HG03521 (cell line): ENCODE results near the gene TMPRSS3.

Experiments used
- ATAC-seq: cut with Tn5 transposase; IDR thresholded peaks from one replicate; pipeline ENCODE4 v1.9.1; 2021; ENCODE audit warnings: mild to moderate bottlenecking, moderate library complexity; ENCODE audit not compliant: unreplicated experiment

The TMPRSS3 gene

DNA sequence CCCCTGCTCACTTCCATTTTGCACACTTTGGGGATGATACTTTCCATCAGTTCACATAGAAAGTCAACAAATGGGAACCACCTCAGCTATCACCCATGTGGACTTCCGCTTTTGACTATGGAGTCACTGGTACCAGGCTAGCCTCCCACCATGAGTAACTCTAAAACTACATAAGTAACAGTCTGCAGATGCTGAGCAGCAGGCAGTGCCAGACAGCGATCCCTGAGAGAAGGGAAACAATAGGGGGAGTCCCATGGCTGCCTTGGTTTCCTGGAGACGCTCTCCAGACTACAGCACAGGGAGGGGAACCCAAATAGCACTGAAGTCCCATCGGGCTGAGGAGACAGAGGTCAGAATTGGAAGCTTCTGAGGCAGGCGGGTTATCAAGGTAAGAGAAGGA lies 42.2 kb downstream of the TMPRSS3 start:
- ATAC-seq, result no peak

GRCh38 chr21:42352441-42353095 lies 43.3 kb downstream of the TMPRSS3 start:
- ATAC-seq, result no peak

GRCh38 chr21:42351626-42352440 lies 44.0 kb downstream of the TMPRSS3 start:
- no peak for ATAC-seq

- no peak for ATAC-seq
Observed at GRCh38 chr21:42350927-42351426, 44.9 kb downstream of the TMPRSS3 start, which contains the start of gene TFF2. TFF2 (minus strand) TSS chr21:42350994; CDS start chr21:42350957, 37 bp downstream.

DNA sequence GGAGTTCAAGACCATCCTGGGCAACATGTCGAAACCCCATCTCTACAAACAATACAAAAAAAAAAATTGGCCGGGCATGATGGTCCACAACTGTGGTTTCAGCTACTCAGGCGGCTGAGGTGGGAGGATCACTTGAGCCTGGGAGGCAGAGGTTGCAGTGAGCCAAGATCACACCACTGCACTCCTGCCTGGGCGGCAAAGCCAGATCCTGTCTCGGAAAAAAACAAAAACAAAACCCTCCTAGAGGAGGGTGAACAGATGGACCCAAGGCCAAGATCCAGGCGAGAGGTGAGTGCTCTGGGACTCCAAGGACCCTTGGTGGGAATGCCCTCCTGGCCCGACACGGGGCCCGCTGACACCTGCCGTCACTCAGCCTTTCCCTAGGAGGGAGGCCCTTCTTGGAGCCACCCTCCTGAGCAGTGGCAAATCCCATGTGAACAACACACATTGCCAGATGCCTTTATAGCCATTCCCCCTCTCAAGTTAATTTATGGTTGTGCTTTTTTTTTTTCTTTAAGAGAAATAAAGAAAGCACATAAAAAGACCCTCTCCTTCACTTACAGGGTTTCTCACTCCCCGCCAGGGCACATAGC lies 45.4 kb downstream of the TMPRSS3 start:
- no peak for ATAC-seq

DNA sequence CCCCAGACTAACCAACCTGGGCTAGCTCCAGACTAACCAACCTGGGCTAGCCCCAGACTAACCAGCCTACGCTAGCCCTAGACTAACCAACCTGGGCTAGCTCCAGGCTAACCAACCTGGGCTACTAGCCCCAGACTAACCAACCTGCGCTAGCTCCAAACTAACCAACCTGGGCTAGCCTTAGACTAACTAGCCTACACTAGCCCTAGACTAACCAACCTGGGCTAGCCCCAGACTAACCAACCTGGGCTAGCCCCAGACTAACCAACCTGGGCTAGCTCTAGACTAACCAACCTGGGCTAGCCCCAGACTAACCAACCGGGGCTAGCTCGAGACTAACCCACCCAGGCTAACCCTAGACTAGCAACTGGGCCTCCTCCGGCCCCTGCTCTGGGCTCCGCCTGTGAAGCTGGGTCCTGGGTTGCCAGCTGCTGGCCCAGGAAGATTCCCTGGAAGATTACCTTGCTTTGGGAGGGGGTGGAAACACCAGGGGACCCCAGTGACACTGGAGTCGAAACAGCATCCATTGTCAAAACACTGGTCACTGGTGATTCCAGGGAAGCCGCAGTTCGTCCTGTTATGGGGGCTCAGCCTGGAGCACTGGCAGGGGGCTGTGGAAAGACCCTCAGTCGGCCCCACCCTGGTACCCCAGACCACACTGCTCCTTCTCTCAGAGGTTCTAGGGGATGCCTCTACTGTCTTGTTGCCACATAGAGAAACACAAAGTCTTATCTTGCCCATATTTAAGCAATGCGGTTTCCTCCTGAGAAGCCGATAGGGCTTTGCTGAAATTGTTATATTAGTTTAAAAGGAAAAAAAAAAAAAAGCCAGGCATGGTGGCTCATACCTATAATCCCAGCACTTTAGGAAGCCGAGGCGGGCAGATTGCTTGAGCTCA lies 46.2 kb downstream of the TMPRSS3 start:
- no peak for ATAC-seq

GRCh38 chr21:42348762-42349161 lies 47.1 kb downstream of the TMPRSS3 start:
- no peak for ATAC-seq

- no peak for ATAC-seq
Observed at GRCh38 chr21:42347601-42348327, 48.1 kb downstream of the TMPRSS3 start.

DNA sequence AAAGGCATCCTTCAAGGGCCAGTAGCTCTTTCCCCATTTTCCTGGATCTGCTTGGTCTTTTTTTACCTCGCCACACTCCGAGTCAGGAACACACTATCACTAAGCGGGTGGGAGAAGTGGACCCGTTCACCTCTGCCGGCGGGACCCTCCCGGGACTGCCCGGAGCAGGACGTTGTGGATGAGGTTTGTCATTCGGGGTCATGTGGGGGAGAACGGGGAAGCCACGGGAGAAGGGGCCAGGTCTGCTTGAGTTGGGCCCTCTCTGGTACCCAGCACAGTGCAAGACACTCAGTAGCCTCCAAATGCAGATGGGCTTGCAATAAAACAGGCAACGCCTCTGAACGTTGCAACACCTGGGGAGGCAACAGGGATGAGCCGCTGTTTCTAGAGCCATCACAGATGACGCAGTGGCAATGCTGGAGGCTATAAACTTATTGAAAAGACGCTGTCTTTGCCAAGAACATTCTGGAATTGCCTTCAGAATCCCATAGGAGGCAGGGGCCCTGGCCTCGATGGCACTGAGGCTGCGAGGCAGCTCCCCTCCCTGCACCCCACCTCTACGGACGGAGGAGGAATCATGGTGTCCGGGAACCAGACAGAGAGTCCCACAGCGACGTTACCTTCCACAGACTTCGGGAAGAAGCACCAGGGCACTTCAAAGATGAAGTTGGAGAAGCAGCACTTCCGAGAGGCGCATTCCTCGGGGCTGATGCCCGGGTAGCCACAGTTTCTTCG lies 48.8 kb downstream of the TMPRSS3 start:
- no peak for ATAC-seq

DNA sequence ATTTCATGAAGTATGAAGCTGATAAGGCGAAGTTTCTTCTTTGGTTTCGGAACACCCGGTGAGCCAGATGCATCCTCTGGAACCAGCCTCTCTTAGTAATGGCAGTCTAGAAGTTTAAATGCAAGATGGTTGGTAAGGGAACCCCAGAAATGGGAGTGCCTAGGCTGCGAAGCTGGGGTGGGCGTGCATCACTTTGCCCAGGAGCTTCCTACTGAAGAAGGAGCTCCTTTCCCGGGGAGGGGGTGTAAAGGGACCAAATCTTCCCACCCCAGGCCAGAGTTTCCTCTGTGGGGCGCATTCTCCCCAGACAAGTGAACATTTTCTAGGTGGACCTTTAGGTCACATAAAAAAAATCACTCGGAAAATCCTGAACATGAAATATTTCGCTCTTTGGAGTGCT lies 49.4 kb downstream of the TMPRSS3 start:
- ATAC-seq, result no peak

- ATAC-seq, result no peak
Observed at GRCh38 chr21:42344631-42345030, 51.2 kb downstream of the TMPRSS3 start.

- ATAC-seq, result no peak
Observed at GRCh38 chr21:42343963-42344510, 51.8 kb downstream of the TMPRSS3 start.

DNA sequence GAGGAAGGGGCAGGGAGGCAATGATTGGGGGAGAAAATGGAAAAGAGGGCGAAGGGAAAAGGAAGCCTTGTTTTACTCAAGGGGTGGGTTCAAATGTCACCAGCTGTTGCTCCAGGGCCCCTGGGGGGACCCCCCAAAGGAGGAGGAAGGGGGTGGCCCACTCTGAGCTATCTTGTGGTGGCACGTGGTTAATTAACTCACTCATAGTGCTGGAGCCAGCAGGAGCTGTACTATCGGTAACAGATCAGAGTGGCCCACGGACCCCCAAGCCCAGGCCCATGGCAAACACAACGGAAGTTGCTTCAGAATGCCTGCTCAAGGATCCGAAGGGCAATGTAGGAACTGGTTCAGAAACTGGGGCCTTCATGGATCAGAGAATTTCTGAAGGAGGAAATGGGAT lies 52.3 kb downstream of the TMPRSS3 start:
- ATAC-seq, result no peak

- ATAC-seq, result no peak
Observed at GRCh38 chr21:42343101-42343500, 52.8 kb downstream of the TMPRSS3 start.

GRCh38 chr21:42341776-42342542 lies 53.9 kb downstream of the TMPRSS3 start:
- ATAC-seq, result no peak

DNA sequence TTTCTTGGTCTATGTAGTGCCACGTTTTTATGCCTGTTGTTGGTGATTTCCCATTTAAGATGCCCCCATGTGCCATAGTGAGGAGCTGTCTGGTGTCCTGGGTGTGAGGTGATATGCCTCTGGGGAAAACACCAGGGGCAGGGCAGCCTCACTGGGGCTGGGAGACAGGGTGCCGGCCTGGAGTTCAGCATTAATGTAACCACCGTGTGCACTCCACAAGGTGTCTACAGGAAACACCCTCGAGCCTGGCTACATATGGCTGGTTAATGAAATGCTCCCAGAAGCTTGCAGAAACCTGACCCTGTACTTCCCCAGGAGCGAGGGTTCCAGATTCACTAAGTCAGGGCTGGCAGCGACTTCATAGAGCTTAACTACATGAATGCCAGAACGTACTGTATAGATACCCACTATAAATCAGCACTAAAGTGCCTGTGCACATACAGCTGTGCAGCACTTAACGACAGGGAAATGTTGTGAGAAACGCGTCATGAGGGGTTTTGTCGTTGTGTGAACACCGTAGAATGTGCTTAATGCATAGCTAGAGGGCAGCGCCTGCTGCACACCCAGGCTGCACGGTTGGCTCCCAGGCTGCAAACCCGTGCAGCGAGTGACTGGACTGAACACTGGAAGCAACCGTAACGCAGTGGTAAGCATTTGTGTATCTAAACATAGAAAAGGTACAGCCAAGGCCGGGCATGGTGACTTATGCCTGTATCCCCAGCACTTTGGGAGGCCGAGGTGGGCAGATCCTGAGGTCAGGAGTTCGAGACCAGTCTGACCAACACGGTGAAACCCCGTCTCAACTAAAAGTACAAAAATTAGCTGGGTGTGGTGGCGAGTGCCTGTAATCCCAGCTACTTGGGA lies 55.4 kb downstream of the TMPRSS3 start:
- no peak for ATAC-seq
